HL-60 (cell line): ENCODE measurements around the gene RGS11.

ENCODE experiments used
- CTCF ChIP-seq: IDR thresholded peaks from one replicate; pipeline ENCODE4 v1.5.1; 2011; ENCODE audit warnings: low read length, control low read depth, inconsistent platforms; ENCODE audit not compliant: insufficient read depth
- GABPA ChIP-seq: IDR thresholded peaks from 2 replicates; pipeline ENCODE4 v1.6.1; 2012; ENCODE audit warnings: low read depth
- POLR2AphosphoS5 ChIP-seq: IDR thresholded peaks from 2 replicates; pipeline ENCODE4 v1.6.1; 2012; ENCODE audit warnings: low read depth
- SPI1 ChIP-seq: IDR thresholded peaks from 2 replicates; pipeline ENCODE4 v1.6.1; 2012; ENCODE audit warnings: low read depth, mild to moderate bottlenecking, borderline replicate concordance
- TF ChIP-seq, protein P1 (sequence below): IDR thresholded peaks from 2 replicates; pipeline ENCODE4 v1.6.1; 2012; ENCODE audit warnings: low read depth; ENCODE audit not compliant: insufficient replicate concordance

GRCh38 chr16:314351-314750 is 38.6 kb upstream of the RGS11 start:
- TF ChIP-seq CTCF (no peak), POLR2AphosphoS5 (no peak), GABPA (no peak), SPI1 (no peak)
- TF ChIP-seq, protein P1, sequence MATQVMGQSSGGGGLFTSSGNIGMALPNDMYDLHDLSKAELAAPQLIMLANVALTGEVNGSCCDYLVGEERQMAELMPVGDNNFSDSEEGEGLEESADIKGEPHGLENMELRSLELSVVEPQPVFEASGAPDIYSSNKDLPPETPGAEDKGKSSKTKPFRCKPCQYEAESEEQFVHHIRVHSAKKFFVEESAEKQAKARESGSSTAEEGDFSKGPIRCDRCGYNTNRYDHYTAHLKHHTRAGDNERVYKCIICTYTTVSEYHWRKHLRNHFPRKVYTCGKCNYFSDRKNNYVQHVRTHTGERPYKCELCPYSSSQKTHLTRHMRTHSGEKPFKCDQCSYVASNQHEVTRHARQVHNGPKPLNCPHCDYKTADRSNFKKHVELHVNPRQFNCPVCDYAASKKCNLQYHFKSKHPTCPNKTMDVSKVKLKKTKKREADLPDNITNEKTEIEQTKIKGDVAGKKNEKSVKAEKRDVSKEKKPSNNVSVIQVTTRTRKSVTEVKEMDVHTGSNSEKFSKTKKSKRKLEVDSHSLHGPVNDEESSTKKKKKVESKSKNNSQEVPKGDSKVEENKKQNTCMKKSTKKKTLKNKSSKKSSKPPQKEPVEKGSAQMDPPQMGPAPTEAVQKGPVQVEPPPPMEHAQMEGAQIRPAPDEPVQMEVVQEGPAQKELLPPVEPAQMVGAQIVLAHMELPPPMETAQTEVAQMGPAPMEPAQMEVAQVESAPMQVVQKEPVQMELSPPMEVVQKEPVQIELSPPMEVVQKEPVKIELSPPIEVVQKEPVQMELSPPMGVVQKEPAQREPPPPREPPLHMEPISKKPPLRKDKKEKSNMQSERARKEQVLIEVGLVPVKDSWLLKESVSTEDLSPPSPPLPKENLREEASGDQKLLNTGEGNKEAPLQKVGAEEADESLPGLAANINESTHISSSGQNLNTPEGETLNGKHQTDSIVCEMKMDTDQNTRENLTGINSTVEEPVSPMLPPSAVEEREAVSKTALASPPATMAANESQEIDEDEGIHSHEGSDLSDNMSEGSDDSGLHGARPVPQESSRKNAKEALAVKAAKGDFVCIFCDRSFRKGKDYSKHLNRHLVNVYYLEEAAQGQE, result no peak
